Renal pelvis (tissue), 4 donors: ENCODE data around the gene MYOT. TPM values are rescaled to one million over a fixed set of nuclear protein-coding genes. Genes with fewer than 3 reads are reported as not detected.
A peak's percentile ranks its signal among the peaks of the same experiment; 100 is the strongest.
"Not testable (repeated sequence)": the region's sequence is repeated elsewhere in the genome, so short reads cannot be mapped to it uniquely, and the experiment has no call there.

Experiments used
- DNase-seq: peaks from one replicate; pipeline ENCODE4 v3.0.0-alpha.2; 2013
- polyA plus RNA-seq, 3 donors: library from polyadenylated mRNA; unstranded; fragments of 120-200 nt; gene quantifications; one replicate each; pipeline ENCODE4 v1.2.1, GENCODE V29; 2013; ENCODE audit not compliant: insufficient read length in 3 of 3

Gene MYOT
- polyA plus RNA-seq, 3 donors, result 0.62 to 1.7 (median 0.86) TPM

GRCh38 chr5:137856201-137856600, 11.5 kb upstream of the MYOT start:
- DNase-seq, result no peak

DNA sequence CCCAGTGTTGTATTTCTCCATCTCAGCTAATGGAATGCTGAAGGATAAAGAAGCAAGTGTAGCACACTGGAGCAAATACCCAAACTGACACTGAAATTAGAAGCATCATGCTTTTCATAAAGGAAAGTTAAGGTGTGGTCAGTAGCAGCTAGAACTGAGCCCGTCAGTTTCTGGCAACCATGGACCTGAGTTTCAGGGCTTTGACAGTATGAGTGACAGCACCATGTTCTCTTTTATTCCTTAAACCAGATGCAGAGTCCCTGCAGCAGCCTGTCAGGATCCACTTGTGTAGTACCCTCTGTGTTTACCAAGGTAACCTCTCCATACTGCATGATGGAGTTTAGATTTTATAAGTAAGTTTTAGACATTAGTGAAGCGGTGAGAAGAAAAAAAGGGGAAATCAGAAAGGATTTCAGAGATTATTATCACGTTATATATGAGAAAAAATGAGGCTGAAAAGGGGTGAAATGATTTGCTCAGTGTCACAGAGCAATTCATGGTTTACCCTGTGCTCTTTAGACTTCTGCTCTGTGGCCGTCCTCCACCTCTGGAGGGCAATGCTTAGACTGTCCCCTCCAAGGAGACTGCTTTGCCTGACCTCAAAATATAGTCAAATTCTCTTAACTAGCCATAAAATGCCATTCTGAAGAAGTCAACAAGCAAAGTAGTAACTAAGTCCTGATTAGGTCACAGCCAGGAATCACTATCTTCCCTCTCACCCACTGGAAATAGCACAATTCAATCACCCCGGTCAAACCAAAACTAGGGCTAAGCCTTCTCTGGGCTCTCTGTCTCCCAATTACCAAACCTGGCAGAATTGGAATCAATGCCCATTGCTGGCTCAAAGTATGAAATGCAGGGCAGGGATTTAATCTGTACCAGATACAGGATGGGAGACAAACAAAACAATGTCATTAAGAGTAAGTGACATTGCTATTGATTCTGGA, 10.5 kb upstream of the MYOT start:
- DNase-seq, result no peak

GRCh38 chr5:137858223-137858916, 9.3 kb upstream of the MYOT start:
- no peak for DNase-seq

- no peak for DNase-seq
These were observed 8.7 kb upstream of the MYOT start for GRCh38 chr5:137858954-137859353.

DNA sequence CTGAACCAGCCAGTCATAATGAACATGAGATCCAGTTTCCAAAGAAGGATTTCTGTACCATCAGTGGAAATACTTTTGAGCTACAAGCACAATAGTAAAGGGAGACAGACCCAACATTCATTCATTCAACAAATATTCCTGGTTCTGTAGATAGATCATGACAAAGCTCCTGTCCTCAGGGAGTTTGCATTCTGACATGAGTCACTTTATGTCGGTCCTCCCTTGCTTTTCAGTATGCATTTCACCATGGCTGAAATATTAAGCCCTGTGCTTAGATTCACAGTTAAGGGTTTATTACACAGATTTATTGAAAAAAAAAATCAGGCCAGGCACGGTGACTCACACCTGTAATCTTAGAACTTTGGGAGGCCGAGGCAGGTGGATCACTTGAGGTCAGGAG, 5.4 kb upstream of the MYOT start:
- DNase-seq, result no peak

GRCh38 chr5:137863653-137864052, 4.0 kb upstream of the MYOT start:
- DNase-seq, result not testable (repeated sequence)

GRCh38 chr5:137866541-137867388, 895 bp upstream of the MYOT start:
- DNase-seq, result no peak

DNA sequence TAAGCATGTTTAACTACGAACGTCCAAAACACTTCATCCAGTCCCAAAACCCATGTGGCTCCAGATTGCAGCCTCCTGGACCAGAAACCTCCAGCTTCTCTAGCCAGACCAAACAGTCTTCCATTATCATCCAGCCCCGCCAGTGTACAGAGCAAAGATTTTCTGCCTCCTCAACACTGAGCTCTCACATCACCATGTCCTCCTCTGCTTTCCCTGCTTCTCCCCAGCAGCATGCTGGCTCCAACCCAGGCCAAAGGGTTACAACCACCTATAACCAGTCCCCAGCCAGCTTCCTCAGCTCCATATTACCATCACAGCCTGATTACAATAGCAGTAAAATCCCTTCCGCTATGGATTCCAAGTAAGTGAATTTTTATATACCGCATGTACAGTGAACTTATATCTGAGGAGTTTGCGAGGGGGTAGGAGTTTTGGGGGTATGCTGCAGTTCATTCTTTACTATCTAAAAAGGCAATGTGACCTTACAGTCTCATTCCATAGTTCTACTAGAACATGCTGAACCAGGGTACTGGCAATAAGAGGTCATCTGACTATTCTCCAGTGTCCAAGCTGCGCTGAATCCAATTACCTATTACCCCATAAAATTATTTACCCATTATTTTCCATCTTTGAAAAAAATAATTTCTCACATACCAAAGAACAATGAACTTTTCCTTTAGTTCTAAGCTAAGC, 3.1 kb downstream of the MYOT start:
- DNase-seq, result no peak

GRCh38 chr5:137871571-137871970, 3.9 kb downstream of the MYOT start:
- no peak for DNase-seq

- DNase-seq, result no peak
These were observed 4.8 kb downstream of the MYOT start for GRCh38 chr5:137872466-137872865.

DNA sequence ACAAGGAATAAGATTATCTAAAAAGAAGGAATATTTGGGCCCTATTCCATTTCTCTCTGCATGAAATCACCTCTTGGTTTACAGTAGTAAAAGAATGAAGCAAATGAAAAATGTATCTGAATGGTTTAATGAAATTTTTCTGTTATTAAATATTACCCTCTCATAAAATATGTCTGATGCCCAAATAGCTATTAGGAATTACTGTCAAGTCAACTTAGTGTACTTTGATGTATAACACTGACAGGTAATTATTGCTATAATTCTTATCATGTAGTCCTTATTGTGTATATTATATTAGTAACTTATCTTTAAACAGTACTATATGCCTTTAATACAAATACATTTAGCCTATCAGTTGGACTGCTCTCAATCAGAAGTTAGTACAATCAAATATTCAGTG, 8.4 kb downstream of the MYOT start:
- DNase-seq, result no peak

DNA sequence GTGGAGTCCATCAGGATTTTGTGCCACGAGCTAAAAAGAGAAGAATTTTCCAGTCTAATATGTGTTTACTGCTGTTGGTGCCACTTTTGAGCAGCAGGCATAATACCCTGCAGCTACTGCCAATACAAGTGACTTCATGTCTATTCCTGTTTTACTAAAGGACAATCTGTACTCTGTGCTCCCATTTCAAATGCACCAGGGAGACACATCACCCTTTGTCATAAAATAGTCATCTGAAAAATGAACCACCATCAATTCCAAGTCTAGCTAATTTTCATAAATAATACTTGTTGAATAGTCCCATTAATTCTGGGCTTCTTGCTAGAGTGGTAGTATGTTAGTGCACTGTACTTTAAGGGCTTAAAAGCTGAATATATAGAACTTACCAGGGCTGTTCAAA, 12.7 kb downstream of the MYOT start:
- DNase-seq, result no peak

DNA sequence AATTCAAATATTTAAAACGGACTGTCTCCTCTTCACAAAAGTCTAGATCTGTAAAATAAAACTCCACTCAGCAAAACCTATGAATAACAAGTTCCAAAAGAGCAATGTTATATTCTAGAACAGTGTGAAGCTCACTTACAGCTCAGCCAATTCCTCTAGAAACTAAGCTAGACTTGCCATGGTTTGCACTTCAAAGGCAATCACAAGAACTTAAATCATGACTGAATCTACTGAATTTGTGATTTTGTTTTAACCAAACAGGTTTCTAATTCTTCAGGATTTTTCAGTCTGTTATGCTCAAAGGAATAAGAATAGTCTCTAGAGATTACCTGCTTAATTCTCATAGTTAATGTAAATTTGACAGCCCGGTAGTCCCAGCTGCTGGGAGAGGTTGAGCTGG, 20.2 kb downstream of the MYOT start:
- DNase-seq, result no peak

DNA sequence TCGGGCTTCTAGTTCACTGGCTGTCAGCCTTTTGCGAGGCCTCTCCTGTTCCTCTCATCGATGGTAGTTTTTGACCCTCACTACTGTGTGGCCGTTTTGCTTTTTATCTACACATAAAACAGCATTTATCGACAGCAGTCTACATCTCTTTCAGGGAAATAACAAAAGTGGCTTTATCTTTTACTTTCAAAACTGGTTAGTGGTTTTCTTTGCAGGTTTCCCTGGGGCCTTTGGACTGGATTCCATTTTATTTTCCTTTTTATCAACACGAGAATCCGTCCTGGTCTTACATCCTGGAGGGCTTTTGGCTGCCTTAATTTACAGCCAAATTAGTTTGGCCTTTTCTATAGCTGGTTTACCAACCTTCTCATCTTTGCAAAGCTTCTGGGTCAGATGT, 20.8 kb downstream of the MYOT start:
- no peak for DNase-seq

DNA sequence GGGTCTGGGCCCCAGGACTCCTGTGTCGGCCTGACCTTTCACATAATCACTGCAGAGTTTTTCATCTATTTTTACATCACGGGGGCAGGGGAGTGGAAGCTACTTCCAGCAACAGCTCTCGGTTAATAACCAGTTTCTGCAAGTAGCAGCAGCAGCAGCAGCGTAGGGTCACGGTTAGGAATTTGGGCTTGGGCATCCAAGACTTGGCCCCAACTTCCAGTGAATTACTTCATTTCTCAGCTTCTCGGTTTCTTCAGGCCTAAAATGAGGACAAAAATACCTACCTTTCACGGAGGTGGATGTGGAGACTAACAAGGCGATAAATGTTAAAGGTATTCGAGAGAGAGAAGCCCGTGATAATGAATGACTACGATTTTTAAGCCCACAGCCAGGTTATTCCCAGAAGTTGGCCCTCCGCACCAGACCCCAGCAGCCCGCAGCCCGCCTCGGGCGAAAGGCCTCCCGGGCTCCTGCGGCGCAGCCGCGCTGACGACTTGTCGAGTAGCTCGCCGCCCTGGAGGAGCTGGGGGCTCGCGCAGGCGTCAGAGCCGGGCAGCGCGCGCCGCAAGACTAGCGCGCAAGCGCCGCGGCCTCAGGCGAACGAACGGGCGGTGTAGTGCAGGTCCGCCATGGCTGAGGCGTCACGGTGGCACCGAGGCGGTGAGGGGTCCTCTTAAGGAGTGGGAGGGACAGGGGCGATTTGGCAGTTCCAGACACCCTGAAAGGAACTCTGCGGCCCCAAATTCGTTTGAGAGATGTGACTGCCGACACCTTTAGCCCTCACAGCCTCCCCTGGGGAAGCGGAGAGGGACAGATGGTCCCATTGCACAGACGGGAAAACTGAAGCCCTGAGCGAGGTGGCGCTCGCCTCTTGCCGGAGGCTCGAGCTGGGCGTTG, 21.5 kb downstream of the MYOT start, which contains the start of gene PKD2L2:
Gene PKD2L2, plus strand, starts transcription at position 595 of the 897 bp plus-strand sequence. Its CDS starts 35 bp downstream, at position 630.
- DNase-seq, result peak; percentile 86

DNA sequence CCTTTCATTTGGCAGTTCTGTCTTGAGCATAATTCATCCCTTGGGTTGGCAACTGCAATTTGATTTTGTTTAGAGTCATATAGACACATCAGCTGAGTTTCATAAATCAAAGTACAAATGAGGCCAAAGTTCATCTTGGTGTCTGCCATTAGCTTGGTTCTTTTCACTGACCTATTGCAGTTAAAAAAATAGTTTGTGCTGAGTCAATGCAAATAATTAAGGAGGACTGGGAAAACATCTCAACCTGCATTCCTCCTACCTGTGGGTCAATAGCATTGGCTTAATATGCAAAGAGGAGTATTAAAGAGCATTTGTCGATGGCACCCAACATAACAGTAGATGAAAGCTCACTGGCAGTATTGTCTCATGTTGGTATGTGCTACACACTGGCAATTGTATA, 23.2 kb downstream of the MYOT start:
- no peak for DNase-seq

- DNase-seq, result no peak
These were observed 24.2 kb downstream of the MYOT start for GRCh38 chr5:137891849-137892248.

DNA sequence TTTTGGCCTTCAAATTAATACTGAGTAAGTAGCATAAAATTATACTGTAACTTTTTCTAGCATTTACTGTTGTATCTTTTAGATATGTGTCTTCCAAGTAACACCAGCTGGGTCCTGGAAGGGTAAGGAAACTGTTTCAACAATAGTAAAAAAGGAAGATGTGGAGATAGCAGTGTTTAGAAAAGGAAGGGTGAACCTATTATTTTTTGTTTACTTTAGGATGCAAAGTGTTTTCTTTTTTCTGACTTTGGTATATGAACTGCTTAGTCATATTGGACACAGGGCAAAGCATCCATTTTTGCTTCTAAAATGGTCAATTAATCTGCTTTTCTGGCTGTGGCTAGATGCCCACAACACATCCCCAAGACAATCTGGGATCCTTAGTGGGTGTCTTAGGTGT, 26.9 kb downstream of the MYOT start:
- no peak for DNase-seq

DNA sequence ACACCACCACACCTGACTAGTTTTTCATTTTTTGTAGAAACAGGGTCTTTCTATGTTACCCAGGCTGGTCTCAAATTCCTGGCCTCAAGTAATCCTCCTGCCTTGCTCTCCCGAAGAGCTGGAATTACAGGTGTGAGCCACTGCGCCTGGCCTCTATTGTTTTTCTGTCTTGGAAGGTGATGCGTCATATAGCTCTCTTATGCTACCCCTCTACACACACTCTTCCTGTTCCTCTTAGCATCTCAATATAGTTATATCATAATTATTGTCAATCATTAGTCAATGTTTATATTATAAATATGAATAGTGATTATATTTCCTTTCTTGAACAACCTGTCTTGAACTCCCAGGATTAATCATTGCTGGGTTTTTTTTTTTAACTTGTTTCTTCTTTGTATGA, 28.9 kb downstream of the MYOT start:
- DNase-seq, result no peak

- DNase-seq, result no peak
These were observed 31.8 kb downstream of the MYOT start for GRCh38 chr5:137899493-137899892.
